Aorta (tissue), 5 donors: ENCODE data around the gene MAP4K1. TPM values are rescaled to one million over a fixed set of nuclear protein-coding genes. Genes with fewer than 3 reads are reported as not detected.
A peak's percentile ranks its signal among the peaks of the same experiment; 100 is the strongest.
"Not testable (repeated sequence)": the region's sequence is repeated elsewhere in the genome, so short reads cannot be mapped to it uniquely, and the experiment has no call there.

Experiments used
- ATAC-seq: fragments of 200-7000 bp; cut with Tn5 transposase; one replicate; pipeline ENCODE4 v1.9.1; 2022; ENCODE audit warnings: moderate library complexity; ENCODE audit not compliant: low FRiP score
- DNase-seq, 2 donors: peaks; one replicate each; pipeline ENCODE4 v3.0.0-alpha.2; 2020
- H3K27ac ChIP-seq, 2 donors: one replicate each; pipeline ENCODE4 v1.5.1; 2013; ENCODE audit warnings: low read length in 2 of 2, mild to moderate bottlenecking in 2 of 2, moderate library complexity in 2 of 2, control low read depth in 1 of 2, inconsistent platforms in 1 of 2, low read depth in 1 of 2
- H3K27me3 ChIP-seq, 2 donors: one replicate each; pipeline ENCODE4 v1.6.1; 2013; ENCODE audit warnings: control low read depth in 1 of 2, low read length in 1 of 2, mild to moderate bottlenecking in 1 of 2, moderate library complexity in 1 of 2; ENCODE audit not compliant: insufficient read depth in 2 of 2, control insufficient read depth in 1 of 2
- H3K36me3 ChIP-seq, 2 donors: one replicate each; pipeline ENCODE4 v1.6.1; 2013; ENCODE audit warnings: control low read depth in 1 of 2, low read length in 1 of 2, mild to moderate bottlenecking in 1 of 2; ENCODE audit not compliant: insufficient read depth in 2 of 2, control insufficient read depth in 1 of 2
- H3K4me1 ChIP-seq, 2 donors: one replicate each; pipeline ENCODE4 v1.6.1; 2013; ENCODE audit warnings: low read length in 2 of 2, control low read depth in 1 of 2, mild to moderate bottlenecking in 1 of 2, moderate library complexity in 1 of 2; ENCODE audit not compliant: insufficient read depth in 2 of 2, control insufficient read depth in 1 of 2
- H3K4me3 ChIP-seq, 2 donors: one replicate each; pipeline ENCODE4 v1.5.1; 2013; ENCODE audit warnings: low read length in 2 of 2, control low read depth in 1 of 2, mild to moderate bottlenecking in 1 of 2
- H3K9me3 ChIP-seq: one replicate; pipeline ENCODE4 v1.6.1; 2013; ENCODE audit warnings: mild to moderate bottlenecking, low read length; ENCODE audit not compliant: control insufficient read depth
- WGBS, 2 donors: extraction: QIAGEN DNeasy Blood & Tissue Kit; methylation state at CpG; one replicate each; pipeline ENCODE4 v1.1.7; 2013; 5-methylcytosine and 5-hydroxymethylcytosine counted together
- intact Hi-C, 2 donors: fragments of 100-400 bp; cut with DNase I; formaldehyde crosslinking; loops; one replicate each; pipeline versions ENCODE4 v1.14.2 to v1.15.0; 2022
- polyA plus RNA-seq, 2 donors: library from polyadenylated mRNA; stranded (reverse); fragments of 200-250 nt; gene quantifications; one replicate each; pipeline ENCODE4 v1.2.3, GENCODE V29; 2013
- total RNA-seq, 2 donors: library from RNA; stranded (reverse); fragmentation: NEBNext Ultra II Directional; extraction: Animal tissue kit (Norgen Biotek cat#: 25700); gene quantifications; one replicate each; pipeline ENCODE4 v1.2.1, GENCODE V29; 2021
- donor health status: healthy with polysubstance abuse.
- donor health status: Bipolar disorder and iron deficiency.
- donor health status: DM: no; HTN: no; CAD: no.
- donor health status: DM: no; HTN: no; CAD: no.
- donor health status: DM: yes; HTN: yes; CAD: no.

MAP4K1 gene
- total and polyA plus RNA-seq, 4 donors: 1.6 to 13.2 (median 4.7) TPM

GRCh38 chr19:38618590-38619360 lies 1.0 kb upstream of the MAP4K1 start, which contains the start of gene EIF3K:
TSS of gene EIF3K (plus strand) at chr19:38619188. CDS start at chr19:38619269, 81 bp downstream.
- Histone ChIP-seq H3K36me3 (peaks cover 0 to 2% of the 10 kb centered on the region in 2 donors), H3K4me1 (no peaks in the 10 kb centered on the region), H3K9me3 (no peaks in the 10 kb centered on the region), H3K27me3 (no peaks in the 10 kb centered on the region), H3K4me3 (peak within 1 kb of the TSS; percentile 65 to 86), H3K27ac (peak within 1 kb of the TSS in 1 of 2 donors; percentile 34)
- peak; percentile 99 for ATAC-seq
- DNase-seq: peak; percentile 99 to 100
- WGBS, 2 donors: 0 to 1% methylated on average over 63 to 64 of the region's 64 CpGs
- intact Hi-C loops: loop anchor here in 1 of 2 donors (5.0 kb wide), 1 partner anchor 234 kb away; no protein-coding TSS in a partner anchor

GRCh38 chr19:38617283-38617763 lies 430 bp downstream of the MAP4K1 start:
- Histone ChIP-seq H3K4me3 (no peak overlapping the region), H3K36me3 (peaks cover 0 to 2% of the 10 kb centered on the region in 2 donors), H3K4me1 (no peaks in the 10 kb centered on the region), H3K27me3 (no peaks in the 10 kb centered on the region), H3K9me3 (no peaks in the 10 kb centered on the region), H3K27ac (no peak overlapping the region)
- DNase-seq (no peak), ATAC-seq (no peak)
- 87 to 89% methylated on average over 9 of the region's 9 CpGs for WGBS, 2 donors
- intact Hi-C loops: loop anchor here in 1 of 2 donors (5.0 kb wide), 1 partner anchor 235 kb away; no protein-coding TSS in a partner anchor

GRCh38 chr19:38616265-38616664 lies 1.5 kb downstream of the MAP4K1 start:
- H3K27me3 ChIP-seq: no peaks in the 10 kb centered on the region
- no peak overlapping the region for H3K27ac ChIP-seq
- H3K4me3 ChIP-seq: no peak overlapping the region
- DNase-seq (no peak), ATAC-seq (no peak)
- intact Hi-C loops: loop anchor here in 1 of 2 donors (5.0 kb wide), 1 partner anchor 236 kb away; no protein-coding TSS in a partner anchor
- H3K36me3 ChIP-seq: no peaks in the 10 kb centered on the region
- no peaks in the 10 kb centered on the region for H3K9me3 ChIP-seq
- no peaks in the 10 kb centered on the region for H3K4me1 ChIP-seq
- 94 to 95% methylated on average over 6 of the region's 6 CpGs for WGBS, 2 donors

GRCh38 chr19:38615007-38615581 lies 2.7 kb downstream of the MAP4K1 start:
- H3K4me1 ChIP-seq: no peaks in the 10 kb centered on the region
- intact Hi-C loops: loop anchor here in 1 of 2 donors (5.0 kb wide), 1 partner anchor 237 kb away; no protein-coding TSS in a partner anchor
- WGBS, 2 donors: 69 to 74% methylated on average over 7 of the region's 7 CpGs
- H3K4me3 ChIP-seq: no peak overlapping the region
- ATAC-seq (no peak), DNase-seq (no peak)
- no peaks in the 10 kb centered on the region for H3K9me3 ChIP-seq
- no peak overlapping the region for H3K27ac ChIP-seq
- H3K36me3 ChIP-seq: no peaks in the 10 kb centered on the region
- no peaks in the 10 kb centered on the region for H3K27me3 ChIP-seq

- H3K4me1 ChIP-seq: no peaks in the 10 kb centered on the region
- no peak overlapping the region for H3K27ac ChIP-seq
- intact Hi-C loops: no loop called here
- no peaks in the 10 kb centered on the region for H3K9me3 ChIP-seq
- no peak overlapping the region for H3K4me3 ChIP-seq
- no peaks in the 10 kb centered on the region for H3K36me3 ChIP-seq
- DNase-seq (no peak), ATAC-seq (no peak)
- 57 to 77% methylated on average over 3 of the region's 3 CpGs for WGBS, 2 donors
- H3K27me3 ChIP-seq: no peaks in the 10 kb centered on the region
Observed at GRCh38 chr19:38614289-38614688, 3.5 kb downstream of the MAP4K1 start.

GRCh38 chr19:38606131-38606530 lies 11.6 kb downstream of the MAP4K1 start:
- DNase-seq (no peak), ATAC-seq (no peak)
- Histone ChIP-seq H3K4me3 (no peak overlapping the region), H3K27me3 (no peaks in the 10 kb centered on the region), H3K27ac (no peak overlapping the region), H3K4me1 (no peaks in the 10 kb centered on the region), H3K36me3 (no peaks in the 10 kb centered on the region), H3K9me3 (no peaks in the 10 kb centered on the region)
- intact Hi-C loops: no loop called here
- 84 to 86% methylated on average over 6 of the region's 6 CpGs for WGBS, 2 donors

- H3K4me1 ChIP-seq, H3K36me3 ChIP-seq, ATAC-seq, DNase-seq, intact Hi-C loops, H3K9me3 ChIP-seq, H3K27ac ChIP-seq, H3K4me3 ChIP-seq, H3K27me3 ChIP-seq: not testable (repeated sequence)
- WGBS, 2 donors: 95 to 96% methylated on average over 5 of the region's 5 CpGs
Observed at GRCh38 chr19:38602856-38603255, 14.9 kb downstream of the MAP4K1 start.

- no peaks in the 10 kb centered on the region for H3K9me3 ChIP-seq
- H3K36me3 ChIP-seq: no peaks in the 10 kb centered on the region
- no peaks in the 10 kb centered on the region for H3K4me1 ChIP-seq
- no peak overlapping the region for H3K4me3 ChIP-seq
- no peak overlapping the region for H3K27ac ChIP-seq
- no peak for DNase-seq
- ATAC-seq: no peak
- H3K27me3 ChIP-seq: no peaks in the 10 kb centered on the region
- intact Hi-C loops: no loop called here
- 85 to 87% methylated on average over 11 of the region's 11 CpGs for WGBS, 2 donors
Observed at GRCh38 chr19:38599722-38600121, 18.0 kb downstream of the MAP4K1 start.
